HepG2 (cell line): ENCODE results near the gene FGA. TPM values are rescaled to one million over a fixed set of nuclear protein-coding genes. Genes with fewer than 3 reads are reported as not detected.
A peak's percentile ranks its signal among the peaks of the same experiment; 100 is the strongest.

Experiments
- AGO2 ChIP-seq: fragments of 200-400 bp; formaldehyde crosslinking; optimal IDR thresholded peaks from 2 replicates; pipeline ENCODE3; 2017; ENCODE audit warnings: mild to moderate bottlenecking, low read depth, low read length, moderate library complexity
- NKX3-1 ChIP-seq: sonication (generic); formaldehyde crosslinking; IDR thresholded peaks from 2 replicates; pipeline ENCODE4 v1.5.0; 2020; ENCODE audit warnings: missing genetic modification reagents
- PHF8 ChIP-seq: sonication (generic); formaldehyde crosslinking; IDR thresholded peaks from 2 replicates; pipeline ENCODE4 v1.5.0; 2020; ENCODE audit warnings: missing genetic modification reagents
- REPIN1 ChIP-seq: sonication (generic); formaldehyde crosslinking; IDR thresholded peaks from 2 replicates; pipeline ENCODE4 v1.8.0; 2022; ENCODE audit warnings: missing genetic modification reagents, low read depth, mild to moderate bottlenecking, borderline replicate concordance
- RFXANK ChIP-seq: IDR thresholded peaks from 2 replicates; pipeline ENCODE4 v1.6.1; 2016
- SMYD3 ChIP-seq: sonication (generic); formaldehyde crosslinking; IDR thresholded peaks from 2 replicates; pipeline ENCODE4 v1.8.1; 2023; ENCODE audit warnings: mild to moderate bottlenecking, missing genetic modification reagents
- SP5 ChIP-seq: IDR thresholded peaks from 2 replicates; pipeline ENCODE4 v1.6.1; 2016; ENCODE audit warnings: low read depth, borderline replicate concordance
- THYN1 ChIP-seq: sonication (generic); formaldehyde crosslinking; IDR thresholded peaks from 2 replicates; pipeline ENCODE4 v1.8.1; 2023; ENCODE audit warnings: low read depth, mild to moderate bottlenecking, moderate library complexity, missing genetic modification reagents, borderline replicate concordance
- ZNF20 ChIP-seq: sonication (generic); formaldehyde crosslinking; IDR thresholded peaks from 2 replicates; pipeline ENCODE4 v1.4.0; 2020; ENCODE audit warnings: mild to moderate bottlenecking, moderate library complexity, missing genetic modification reagents
- ZNF230 ChIP-seq: sonication (generic); formaldehyde crosslinking; IDR thresholded peaks from 2 replicates; pipeline ENCODE4 v1.4.0; 2020; ENCODE audit warnings: mild to moderate bottlenecking, missing genetic modification reagents
- ZNF350 ChIP-seq: sonication (generic); formaldehyde crosslinking; IDR thresholded peaks from 2 replicates; pipeline ENCODE4 v1.4.0; 2020; ENCODE audit warnings: mild to moderate bottlenecking, low read depth, missing genetic modification reagents, borderline replicate concordance
- polyA plus RNA-seq, 8 experiments: library from polyadenylated mRNA; depleted of rRNA in 3 of 8; stranded (reverse) in 7 of 8; unstranded in 1 of 8; fragments of >200 nt; fragmentation: Illumina TruSeq in 4 of 8; extraction: Trizol in 4 of 8; gene quantifications; 2 replicates each; pipeline versions ENCODE4 v1.2.1 to v1.2.3, GENCODE V29; 2011 to 2016; ENCODE audit warnings: low read depth in 4 of 8, missing spikeins in 1 of 8, mixed read lengths in 1 of 8; ENCODE audit not compliant: insufficient read depth in 1 of 8
- total RNA-seq, 5 experiments: library from RNA; depleted of rRNA; stranded (reverse); fragments of >200 nt; fragmentation: Illumina TruSeq; extraction: Trizol; gene quantifications; 2 replicates each; pipeline ENCODE4 v1.2.3, GENCODE V29; 2016; ENCODE audit warnings: low read depth in 1 of 5
- TF ChIP-seq, protein P1 (sequence below): sonication (generic); formaldehyde crosslinking; IDR thresholded peaks from 2 replicates; pipeline ENCODE4 v1.4.0; 2020; ENCODE audit warnings: missing genetic modification reagents

Gene FGA
- total and polyA plus RNA-seq, 2 of the 13 experiments (the other 11 are each of a cell fraction or from before 2014, with no cell fraction given) = 640 to 1,523 TPM

GRCh38 chr4:154589296-154590197, 995 bp downstream of the FGA start (continued):
- TF ChIP-seq SP5 (CRISPR knock-in tag) = no peak
- TF ChIP-seq ZNF20 (CRISPR knock-in tag) = no peak
- 0 out of 2 replicates have a peak, but pooled peaks have one; percentile 35 for TF ChIP-seq SMYD3 (CRISPR knock-in tag)
- TF ChIP-seq ZNF350 = no peak
- TF ChIP-seq THYN1 = no peak
- peak; percentile 83 for TF ChIP-seq AGO2
- TF ChIP-seq ZNF230 (CRISPR knock-in tag) = peak; percentile 63; the same call in 1 of the 2 replicates
- TF ChIP-seq NKX3-1 = no peak
- peak; percentile 48; the same call in 1 of the 2 replicates for TF ChIP-seq REPIN1 (CRISPR knock-in tag)
- TF ChIP-seq, protein P1, sequence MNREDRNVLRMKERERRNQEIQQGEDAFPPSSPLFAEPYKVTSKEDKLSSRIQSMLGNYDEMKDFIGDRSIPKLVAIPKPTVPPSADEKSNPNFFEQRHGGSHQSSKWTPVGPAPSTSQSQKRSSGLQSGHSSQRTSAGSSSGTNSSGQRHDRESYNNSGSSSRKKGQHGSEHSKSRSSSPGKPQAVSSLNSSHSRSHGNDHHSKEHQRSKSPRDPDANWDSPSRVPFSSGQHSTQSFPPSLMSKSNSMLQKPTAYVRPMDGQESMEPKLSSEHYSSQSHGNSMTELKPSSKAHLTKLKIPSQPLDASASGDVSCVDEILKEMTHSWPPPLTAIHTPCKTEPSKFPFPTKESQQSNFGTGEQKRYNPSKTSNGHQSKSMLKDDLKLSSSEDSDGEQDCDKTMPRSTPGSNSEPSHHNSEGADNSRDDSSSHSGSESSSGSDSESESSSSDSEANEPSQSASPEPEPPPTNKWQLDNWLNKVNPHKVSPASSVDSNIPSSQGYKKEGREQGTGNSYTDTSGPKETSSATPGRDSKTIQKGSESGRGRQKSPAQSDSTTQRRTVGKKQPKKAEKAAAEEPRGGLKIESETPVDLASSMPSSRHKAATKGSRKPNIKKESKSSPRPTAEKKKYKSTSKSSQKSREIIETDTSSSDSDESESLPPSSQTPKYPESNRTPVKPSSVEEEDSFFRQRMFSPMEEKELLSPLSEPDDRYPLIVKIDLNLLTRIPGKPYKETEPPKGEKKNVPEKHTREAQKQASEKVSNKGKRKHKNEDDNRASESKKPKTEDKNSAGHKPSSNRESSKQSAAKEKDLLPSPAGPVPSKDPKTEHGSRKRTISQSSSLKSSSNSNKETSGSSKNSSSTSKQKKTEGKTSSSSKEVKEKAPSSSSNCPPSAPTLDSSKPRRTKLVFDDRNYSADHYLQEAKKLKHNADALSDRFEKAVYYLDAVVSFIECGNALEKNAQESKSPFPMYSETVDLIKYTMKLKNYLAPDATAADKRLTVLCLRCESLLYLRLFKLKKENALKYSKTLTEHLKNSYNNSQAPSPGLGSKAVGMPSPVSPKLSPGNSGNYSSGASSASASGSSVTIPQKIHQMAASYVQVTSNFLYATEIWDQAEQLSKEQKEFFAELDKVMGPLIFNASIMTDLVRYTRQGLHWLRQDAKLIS (CRISPR knock-in tag) = peak; percentile 25; the same call in 1 of the 2 replicates
- no peak for TF ChIP-seq RFXANK
- peak; percentile 18; the same call in 1 of the 2 replicates for TF ChIP-seq PHF8
